Left ventricle myocardium inferior (tissue), 1 donor: Measurements from ENCODE around the gene CHRM2. TPM values are rescaled to one million over a fixed set of nuclear protein-coding genes. Genes with fewer than 3 reads are reported as not detected.
A peak's percentile ranks its signal among the peaks of the same experiment; 100 is the strongest.

Source experiments
- DNase-seq: peaks from one replicate; pipeline ENCODE4 v3.0.0-alpha.2; 2020
- H3K27ac ChIP-seq: fragments of 200-600 bp; replicated peaks from 2 replicates; pipeline ENCODE4 v1.8.0; 2021
- H3K27me3 ChIP-seq: fragments of 200-600 bp; 2 replicates; pipeline ENCODE4 v1.8.0; 2021; ENCODE audit warnings: low read depth
- H3K36me3 ChIP-seq: fragments of 200-600 bp; 2 replicates; pipeline ENCODE4 v1.8.0; 2021
- H3K4me1 ChIP-seq: fragments of 200-600 bp; 2 replicates; pipeline ENCODE4 v1.8.0; 2021
- H3K4me3 ChIP-seq: fragments of 200-600 bp; 2 replicates; pipeline ENCODE4 v1.8.0; 2021; ENCODE audit warnings: mild to moderate bottlenecking, moderate library complexity
- H3K9me3 ChIP-seq: fragments of 200-600 bp; replicated peaks from 2 replicates; pipeline ENCODE4 v1.8.0; 2021
- intact Hi-C: fragments of 100-400 bp; cut with micrococcal nuclease; formaldehyde crosslinking; loops from one replicate; pipeline ENCODE4 v1.11.0; 2022
- total RNA-seq: library from RNA; stranded (reverse); fragmentation: NEBNext Ultra II Directional; extraction: Animal tissue kit (Norgen Biotek cat#: 25700); gene quantifications from one replicate; pipeline ENCODE4 v1.2.1, GENCODE V29; 2021
- TF ChIP-seq, protein P1 (sequence below): fragments of 200-600 bp; IDR thresholded peaks from 2 replicates; pipeline ENCODE4 v1.8.0; 2021; ENCODE audit warnings: antibody characterized with exemption, mild to moderate bottlenecking, borderline replicate concordance
- donor health status: DM: no; HTN: yes; CAD: no; lungs with severe emphysema.

The CHRM2 gene
- total RNA-seq, 1 donor from 2014 or later, result 76.2 TPM

DNA sequence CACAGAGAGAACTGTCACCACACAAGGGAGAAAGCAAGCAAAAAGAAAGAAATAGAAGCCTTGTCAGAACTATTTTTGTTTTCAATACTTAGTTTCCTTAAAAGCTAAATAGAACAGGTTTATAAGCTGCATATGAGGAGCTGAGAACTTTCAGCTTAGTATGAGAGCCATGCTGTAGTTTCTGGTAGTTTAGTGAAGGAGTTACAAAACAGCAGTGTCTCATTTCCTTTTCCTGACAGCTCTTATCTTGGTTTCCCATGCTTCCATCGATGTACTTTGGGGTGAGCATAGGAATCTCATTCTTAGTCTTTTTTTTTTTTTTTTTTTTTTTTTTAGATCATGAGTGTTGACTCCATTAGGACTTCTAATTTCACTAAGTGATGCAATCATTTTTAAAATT is 8.6 kb upstream of the CHRM2 start:
- H3K27me3 ChIP-seq, result no peaks in the 10 kb centered on the region
- intact Hi-C loops, result no loop called here
- no peaks in the 10 kb centered on the region for H3K36me3 ChIP-seq
- no peaks in the 10 kb centered on the region for H3K9me3 ChIP-seq
- no peak overlapping the region for H3K4me3 ChIP-seq
- H3K4me1 ChIP-seq, result no peaks in the 10 kb centered on the region
- TF ChIP-seq, protein P1, sequence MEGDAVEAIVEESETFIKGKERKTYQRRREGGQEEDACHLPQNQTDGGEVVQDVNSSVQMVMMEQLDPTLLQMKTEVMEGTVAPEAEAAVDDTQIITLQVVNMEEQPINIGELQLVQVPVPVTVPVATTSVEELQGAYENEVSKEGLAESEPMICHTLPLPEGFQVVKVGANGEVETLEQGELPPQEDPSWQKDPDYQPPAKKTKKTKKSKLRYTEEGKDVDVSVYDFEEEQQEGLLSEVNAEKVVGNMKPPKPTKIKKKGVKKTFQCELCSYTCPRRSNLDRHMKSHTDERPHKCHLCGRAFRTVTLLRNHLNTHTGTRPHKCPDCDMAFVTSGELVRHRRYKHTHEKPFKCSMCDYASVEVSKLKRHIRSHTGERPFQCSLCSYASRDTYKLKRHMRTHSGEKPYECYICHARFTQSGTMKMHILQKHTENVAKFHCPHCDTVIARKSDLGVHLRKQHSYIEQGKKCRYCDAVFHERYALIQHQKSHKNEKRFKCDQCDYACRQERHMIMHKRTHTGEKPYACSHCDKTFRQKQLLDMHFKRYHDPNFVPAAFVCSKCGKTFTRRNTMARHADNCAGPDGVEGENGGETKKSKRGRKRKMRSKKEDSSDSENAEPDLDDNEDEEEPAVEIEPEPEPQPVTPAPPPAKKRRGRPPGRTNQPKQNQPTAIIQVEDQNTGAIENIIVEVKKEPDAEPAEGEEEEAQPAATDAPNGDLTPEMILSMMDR, result no peak
- DNase-seq, result no peak
- no peak overlapping the region for H3K27ac ChIP-seq

- Histone ChIP-seq H3K27me3 (peaks cover 23% of the 10 kb centered on the region), H3K4me1 (peaks cover 16% of the 10 kb centered on the region), H3K9me3 (no peaks in the 10 kb centered on the region), H3K36me3 (no peaks in the 10 kb centered on the region), H3K4me3 (no peak overlapping the region), H3K27ac (no peak overlapping the region)
- TF ChIP-seq, protein P1, result no peak
- no peak for DNase-seq
- intact Hi-C loops, result no loop called here
Measured at GRCh38 chr7:136865236-136865635, 3.2 kb upstream of the CHRM2 start.

- no peaks in the 10 kb centered on the region for H3K36me3 ChIP-seq
- H3K4me3 ChIP-seq, result no peak overlapping the region
- H3K4me1 ChIP-seq, result peaks cover 20% of the 10 kb centered on the region
- H3K27me3 ChIP-seq, result peaks cover 28% of the 10 kb centered on the region
- H3K9me3 ChIP-seq, result no peaks in the 10 kb centered on the region
- H3K27ac ChIP-seq, result no peak overlapping the region
- TF ChIP-seq, protein P1, result no peak
- no peak for DNase-seq
- intact Hi-C loops, result no loop called here
Measured at GRCh38 chr7:136865777-136866176, 2.7 kb upstream of the CHRM2 start.

DNA sequence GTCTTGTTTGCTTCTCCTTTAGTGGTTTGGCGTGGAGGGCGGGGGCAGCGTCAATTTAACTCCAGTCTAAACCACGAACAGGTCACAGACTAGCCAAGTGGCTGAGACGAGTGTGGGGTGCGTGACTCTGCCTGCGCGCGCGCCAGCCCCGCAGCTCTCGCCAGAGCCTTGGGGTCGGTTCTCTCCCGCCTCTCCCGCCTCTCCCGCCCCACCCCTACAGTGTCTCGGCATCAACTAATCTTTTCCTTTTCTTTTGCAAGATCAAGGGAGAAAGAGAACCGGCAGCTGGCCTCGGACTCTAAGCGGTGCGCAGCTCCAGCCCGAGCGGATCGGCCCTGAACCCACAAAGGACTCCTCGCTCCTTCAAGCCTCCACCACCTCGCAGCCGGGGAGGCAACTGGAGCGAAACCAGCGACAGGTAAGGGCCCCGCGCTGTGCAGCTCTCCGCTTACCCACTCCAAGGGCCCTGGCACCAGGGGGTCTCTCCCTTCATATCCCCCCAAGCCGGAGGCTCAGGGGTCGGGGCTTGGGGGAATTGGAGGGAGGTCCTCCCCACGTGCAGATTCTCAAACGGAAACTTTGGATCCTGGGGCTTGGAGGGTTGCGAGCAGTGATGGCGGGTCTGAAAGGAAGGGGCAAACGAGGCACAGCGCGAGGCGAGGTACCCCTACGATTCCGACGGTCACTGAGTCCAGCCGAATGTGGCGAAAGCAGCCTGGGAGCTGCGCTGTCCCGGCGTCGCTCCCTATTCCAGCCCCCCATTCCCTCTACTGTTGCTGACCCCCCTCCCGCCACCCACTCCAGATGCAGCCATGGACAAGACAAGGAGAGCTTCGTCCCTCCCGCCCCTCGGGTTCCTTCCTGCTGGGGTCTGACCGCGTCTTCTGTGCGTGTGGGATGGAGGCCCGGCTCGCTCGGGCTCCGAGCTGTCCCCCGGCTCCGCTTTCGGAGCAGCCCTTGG is 829 bp downstream of the CHRM2 start:
- Histone ChIP-seq H3K9me3 (no peaks in the 10 kb centered on the region), H3K4me3 (peak overlapping the region; percentile 74), H3K36me3 (no peaks in the 10 kb centered on the region), H3K27ac (peak overlapping the region; percentile 83), H3K27me3 (peaks cover 36% of the 10 kb centered on the region), H3K4me1 (peaks cover 47% of the 10 kb centered on the region)
- peak; percentile 26 for DNase-seq
- TF ChIP-seq, protein P1, result no peak
- intact Hi-C loops, result no loop called here

DNA sequence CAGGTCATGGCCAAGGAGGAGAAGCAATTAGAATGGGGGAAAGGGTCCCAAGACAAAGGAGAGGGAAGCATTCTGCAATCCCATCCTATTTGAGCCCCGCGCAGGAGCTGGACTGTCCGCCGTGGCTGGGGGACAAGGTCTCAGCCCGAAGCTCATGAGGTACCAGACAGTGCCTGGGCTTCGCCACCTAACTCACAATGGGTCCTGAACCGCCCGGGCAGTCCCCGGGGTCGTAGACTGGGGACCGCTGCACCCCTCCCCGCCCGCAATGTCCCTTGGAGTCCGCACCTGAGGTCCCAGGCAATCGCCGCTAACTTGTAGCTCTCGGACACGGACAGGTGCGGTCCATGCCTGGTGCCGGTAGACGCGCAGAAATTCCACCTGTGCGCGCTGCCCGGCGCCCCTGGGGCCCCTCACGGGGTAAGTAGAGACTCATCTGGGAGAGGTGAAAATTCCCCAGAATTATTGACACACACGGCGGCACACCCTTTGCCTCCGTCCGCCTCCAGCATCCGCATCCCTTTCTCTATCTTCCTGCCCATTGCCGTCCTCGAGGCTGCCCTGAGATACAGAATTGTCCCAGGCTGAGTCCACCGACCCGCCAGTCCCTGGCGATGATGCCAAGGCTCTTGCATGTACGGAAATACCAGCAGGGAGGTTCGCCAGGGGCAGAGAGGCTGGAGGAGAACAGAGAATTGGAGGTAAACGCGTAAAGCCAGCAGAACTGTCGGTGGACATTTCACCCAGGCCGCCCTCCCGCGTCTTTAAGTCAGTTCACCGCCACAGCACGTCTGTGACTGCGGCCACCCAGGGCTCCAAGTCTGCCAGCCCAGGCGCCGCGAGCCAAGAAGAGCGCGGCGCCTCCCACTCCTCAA is 1.8 kb downstream of the CHRM2 start:
- TF ChIP-seq, protein P1, result no peak
- Histone ChIP-seq H3K9me3 (no peaks in the 10 kb centered on the region), H3K4me3 (peak overlapping the region; percentile 74), H3K36me3 (no peaks in the 10 kb centered on the region), H3K27me3 (peaks cover 36% of the 10 kb centered on the region), H3K27ac (peak overlapping the region; percentile 83), H3K4me1 (peaks cover 54% of the 10 kb centered on the region)
- intact Hi-C loops, result no loop called here
- peak; percentile 36 for DNase-seq
